Tibial nerve (tissue), 4 donors: ENCODE results near the gene PLEKHG2. TPM values are rescaled to one million over a fixed set of nuclear protein-coding genes. Genes with fewer than 3 reads are reported as not detected.
A peak's percentile ranks its signal among the peaks of the same experiment; 100 is the strongest.

Experiments used
- DNase-seq, 2 donors: peaks; one replicate each; pipeline ENCODE4 v3.0.0-alpha.2; 2019; ENCODE audit warnings: low spot score in 2 of 2
- H3K27ac ChIP-seq, 4 donors: fragments of 200-600 bp; sonication (generic) in 3 of 4; one replicate each; pipeline ENCODE4 v1.5.1; 2017 to 2019; ENCODE audit warnings: mild to moderate bottlenecking in 1 of 4
- H3K27me3 ChIP-seq, 2 donors: fragments of 200-600 bp; sonication (generic) in 1 of 2; one replicate each; pipeline versions ENCODE4 v1.5.1 to v1.6.0; 2017 to 2019
- H3K36me3 ChIP-seq, 3 donors: fragments of 200-600 bp; sonication (generic); one replicate each; pipeline ENCODE4 v1.5.1; 2018 to 2019
- H3K4me1 ChIP-seq, 4 donors: fragments of 200-600 bp; sonication (generic) in 3 of 4; one replicate each; pipeline ENCODE4 v1.5.1; 2017 to 2019
- H3K4me3 ChIP-seq, 4 donors: fragments of 200-600 bp; sonication (generic) in 3 of 4; one replicate each; pipeline ENCODE4 v1.5.1; 2017 to 2019; ENCODE audit warnings: mild to moderate bottlenecking in 1 of 4, moderate library complexity in 1 of 4
- H3K9me3 ChIP-seq, 4 donors: fragments of 200-600 bp; sonication (generic) in 3 of 4; one replicate each; pipeline ENCODE4 v1.5.1; 2017 to 2019
- CTCF ChIP-seq, 5 experiments: fragments of 200-600 bp in 3 of 5; fragments of 450-650 bp in 2 of 5; sonication (generic) in 3 of 5; IDR thresholded peaks; one replicate each; pipeline ENCODE4 v1.5.1; 2016 to 2019; ENCODE audit warnings: antibody characterized with exemption in 5 of 5, mild to moderate bottlenecking in 3 of 5, moderate library complexity in 2 of 5
- EP300 ChIP-seq, 2 donors: sonication (generic); formaldehyde crosslinking; IDR thresholded peaks; one replicate each; pipeline ENCODE4 v1.6.1; 2017; ENCODE audit warnings: antibody characterized with exemption in 2 of 2, mild to moderate bottlenecking in 1 of 2
- POLR2A ChIP-seq, 2 donors: fragments of 450-650 bp; IDR thresholded peaks; one replicate each; pipeline ENCODE4 v1.6.1; 2017; ENCODE audit warnings: antibody characterized with exemption in 2 of 2, mild to moderate bottlenecking in 2 of 2, moderate library complexity in 2 of 2
- WGBS, 2 donors: methylation state at CpG; one replicate each; pipeline ENCODE4 v1.1.5; 2018; 5-methylcytosine and 5-hydroxymethylcytosine counted together
- total RNA-seq, 4 donors: library from RNA; depleted of rRNA; stranded (reverse); fragments of >200 nt; gene quantifications; one replicate each; pipeline ENCODE4 v1.1.0, GENCODE V29; 2016

The PLEKHG2 gene
- total RNA-seq, 4 donors from 2014 or later = 20.1 to 62.1 (median 35.6) TPM

- TF ChIP-seq POLR2A (IDR thresholded peaks at IDR 0.05) = no peak
- TF ChIP-seq EP300 (IDR thresholded peaks at IDR 0.05) = no peak
- TF ChIP-seq CTCF (IDR thresholded peaks at IDR 0.05) = no peak
- Histone ChIP-seq H3K27me3 (no peaks in the 10 kb centered on the region), H3K4me3 (no peak overlapping the region), H3K27ac (peak overlapping the region in 2 of 4 donors; percentile 64 to 87), H3K9me3 (no peaks in the 10 kb centered on the region), H3K36me3 (peaks cover 0 to 47% (median 0%) of the 10 kb centered on the region in 3 donors), H3K4me1 (peaks cover 0 to 49% (median 14%) of the 10 kb centered on the region in 4 donors)
- DNase-seq = no peak
- 70 to 73% methylated on average over 7 of the region's 7 CpGs for WGBS, 2 donors
These were observed 13.3 kb downstream of the PLEKHG2 start for GRCh38 chr19:39425744-39426143.

GRCh38 chr19:39426170-39426569, 13.7 kb downstream of the PLEKHG2 start:
- WGBS, 2 donors = 24 to 42% methylated on average over 5 of the region's 5 CpGs
- TF ChIP-seq EP300 (IDR thresholded peaks at IDR 0.05) (peak in 1 of 2 donors; percentile 45), POLR2A (IDR thresholded peaks at IDR 0.05) (no peak)
- no peak for DNase-seq

DNA sequence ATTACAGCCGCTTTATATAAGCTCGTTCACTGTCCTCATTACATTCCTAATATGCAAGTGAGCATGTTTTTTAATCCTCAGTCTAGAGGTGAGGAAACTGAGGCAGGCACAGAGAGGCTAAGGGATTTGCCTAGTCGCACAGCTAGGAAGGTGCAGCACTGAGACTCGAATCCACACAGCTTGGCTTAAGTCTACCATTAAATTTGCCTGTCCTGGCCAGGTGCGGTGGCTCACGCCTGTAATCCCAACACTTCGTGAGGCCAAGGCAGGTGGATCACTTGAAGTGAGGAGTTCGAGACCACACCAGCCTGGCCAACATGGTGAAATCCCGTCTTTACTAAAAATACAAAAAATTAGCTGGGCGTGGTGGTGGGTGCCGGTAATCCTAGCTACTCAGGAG, 15.2 kb downstream of the PLEKHG2 start:
- no peak overlapping the region for H3K4me3 ChIP-seq
- peaks cover 0 to 55% (median 20%) of the 10 kb centered on the region in 4 donors for H3K4me1 ChIP-seq
- peak overlapping the region in 3 of 4 donors; percentile 10 to 88 (median 87) for H3K27ac ChIP-seq
- no peak for DNase-seq
- 83 to 93% methylated on average over 11 of the region's 11 CpGs for WGBS, 2 donors
- TF ChIP-seq POLR2A (IDR thresholded peaks at IDR 0.05) (no peak), CTCF (IDR thresholded peaks at IDR 0.05) (no peak)
- H3K9me3 ChIP-seq = no peaks in the 10 kb centered on the region
- H3K36me3 ChIP-seq = peaks cover 0 to 47% (median 0%) of the 10 kb centered on the region in 3 donors
- no peaks in the 10 kb centered on the region for H3K27me3 ChIP-seq

More at GRCh38 chr19:39426170-39426569, 13.7 kb downstream of the PLEKHG2 start:
- peak overlapping the region in 2 of 4 donors; percentile 87 to 88 for H3K27ac ChIP-seq
- H3K9me3 ChIP-seq = no peaks in the 10 kb centered on the region
- H3K36me3 ChIP-seq = peaks cover 0 to 47% (median 0%) of the 10 kb centered on the region in 3 donors
- H3K4me3 ChIP-seq = no peak overlapping the region
- peaks cover 0 to 53% (median 17%) of the 10 kb centered on the region in 4 donors for H3K4me1 ChIP-seq
- H3K27me3 ChIP-seq = no peaks in the 10 kb centered on the region

DNA sequence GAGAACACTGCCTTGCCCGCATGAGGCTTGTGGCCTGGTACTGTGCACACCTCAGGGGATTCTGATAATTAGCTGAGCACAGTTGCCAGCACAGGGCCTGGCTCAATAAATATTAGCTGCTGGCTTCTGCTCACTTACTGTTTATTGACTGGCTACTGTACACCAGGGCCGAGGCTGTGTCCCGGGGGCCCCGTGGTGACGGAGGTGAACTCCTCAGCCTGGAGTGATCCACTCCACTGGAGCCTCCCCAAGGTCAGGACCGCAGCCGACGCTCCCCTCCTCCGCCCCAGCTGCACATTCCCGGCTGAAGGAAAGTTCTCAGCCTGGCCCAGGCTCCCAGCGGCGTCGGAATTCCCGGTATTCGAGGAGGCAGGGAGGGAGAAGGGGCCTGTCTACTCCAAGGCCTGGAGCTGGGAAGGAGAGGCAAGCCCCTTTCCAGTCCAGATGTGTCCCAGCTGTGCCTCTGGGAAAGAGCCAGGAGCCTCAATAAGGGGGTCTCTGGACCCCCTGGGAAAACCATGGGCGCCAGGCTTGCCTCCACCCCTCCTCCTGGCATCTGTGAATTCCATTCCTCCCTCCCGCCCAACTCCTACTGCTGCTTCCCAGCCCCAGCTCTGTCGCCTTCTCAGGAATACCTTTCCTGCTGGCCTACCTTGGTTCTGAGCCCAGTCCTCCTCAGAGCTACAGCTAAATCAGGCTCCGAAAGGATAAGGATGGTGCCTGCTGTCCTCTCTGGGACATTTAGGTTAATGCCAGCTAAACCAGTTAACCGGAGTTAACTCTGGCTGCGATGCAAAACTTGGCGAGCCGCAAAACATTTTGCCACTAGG, 16.0 kb downstream of the PLEKHG2 start:
- H3K4me3 ChIP-seq = no peak overlapping the region
- no peaks in the 10 kb centered on the region for H3K9me3 ChIP-seq
- DNase-seq = peak in 1 of 2 donors; percentile 46
- 21 to 23% methylated on average over 19 to 21 of the region's 23 CpGs for WGBS, 2 donors
- H3K27ac ChIP-seq = peak overlapping the region; percentile 34 to 88 (median 65)
- TF ChIP-seq CTCF (IDR thresholded peaks at IDR 0.05) (no peak), EP300 (IDR thresholded peaks at IDR 0.05) (peak in 1 of 2 donors; percentile 84), POLR2A (IDR thresholded peaks at IDR 0.05) (peak in 1 of 2 donors; percentile 10)
- H3K36me3 ChIP-seq = peaks cover 0 to 47% (median 2%) of the 10 kb centered on the region in 3 donors
- peaks cover 0 to 61% (median 20%) of the 10 kb centered on the region in 4 donors for H3K4me1 ChIP-seq
- H3K27me3 ChIP-seq = no peaks in the 10 kb centered on the region

GRCh38 chr19:39430675-39431593, 18.5 kb downstream of the PLEKHG2 start:
- TF ChIP-seq POLR2A (IDR thresholded peaks at IDR 0.05) (no peak), EP300 (IDR thresholded peaks at IDR 0.05) (peak; percentile 35 to 68)
- DNase-seq = no peak
- no peak overlapping the region for H3K4me3 ChIP-seq
- H3K36me3 ChIP-seq = peaks cover 0 to 42% (median 11%) of the 10 kb centered on the region in 3 donors
- H3K27ac ChIP-seq = peak overlapping the region in 3 of 4 donors; percentile 66 to 85 (median 79)
- WGBS, 2 donors = 67 to 69% methylated on average over 25 of the region's 25 CpGs
- peaks cover 0 to 77% (median 37%) of the 10 kb centered on the region in 4 donors for H3K4me1 ChIP-seq
- H3K27me3 ChIP-seq = no peaks in the 10 kb centered on the region
- no peaks in the 10 kb centered on the region for H3K9me3 ChIP-seq
